A549 (cell line): Measurements from ENCODE around the gene SIDT2. TPM values are rescaled to one million over a fixed set of nuclear protein-coding genes. Genes with fewer than 3 reads are reported as not detected.
"Not testable (repeated sequence)": the region's sequence is repeated elsewhere in the genome, so short reads cannot be mapped to it uniquely, and the experiment has no call there.

Experiments used
- ATAC-seq, 2 experiments: fragments of 200-7000 bp in 1 of 2; fragments of >200 bp in 1 of 2; cut with Nextera tagmentation in 1 of 2; cut with Tn5 transposase in 1 of 2; 3 replicates each; pipeline versions ENCODE4 v1.8.0 to v1.9.1; 2018 to 2020; ENCODE audit warnings: mild to moderate bottlenecking in 1 of 2, moderate library complexity in 1 of 2
- CTCF ChIA-PET: fragments of 300-600 bp; sonication (Branson Sonifier 250); formaldehyde crosslinking; extraction: SDS; loops from one replicate; lab custom pipeline; 2021; ENCODE audit warnings: antibody characterized with exemption, inconsistent platforms; lab: Yijun Ruan, JAX
- POLR2A ChIA-PET: fragments of 350-600 bp; formaldehyde crosslinking; extraction: SDS; loops from one replicate; lab custom pipeline; 2021; ENCODE audit warnings: antibody characterized with exemption, inconsistent platforms; lab: Yijun Ruan, JAX
- DNase-seq, 2 experiments: peaks; one replicate each; pipeline versions ENCODE4 v3.0.0 to v3.0.0-alpha.2; 2011 to 2016; ENCODE audit warnings: low read depth in 1 of 2, low spot score in 1 of 2
- FAIRE-seq: peaks from 2 replicates; lab custom pipeline; 2011; peaks lifted over from hg19 to GRCh38; lab: Jason Lieb, UNC
- H3K27ac ChIP-seq, 2 experiments: fragments of >200 bp; sonication (Bioruptor Twin); formaldehyde crosslinking; 3 replicates each; pipeline ENCODE4 v1.5.1; 2016 to 2017
- H3K4me1 ChIP-seq: fragments of >200 bp; sonication (Bioruptor Twin); formaldehyde crosslinking; 3 replicates; pipeline ENCODE4 v1.6.1; 2016
- H3K4me2 ChIP-seq: fragments of >200 bp; sonication (Bioruptor Twin); formaldehyde crosslinking; 3 replicates; pipeline ENCODE4 v1.6.1; 2016
- H3K4me3 ChIP-seq: fragments of >200 bp; sonication (Bioruptor Twin); formaldehyde crosslinking; 3 replicates; pipeline ENCODE4 v1.5.1; 2016
- H3K9me3 ChIP-seq: fragments of >200 bp; sonication (Bioruptor Twin); formaldehyde crosslinking; 3 replicates; pipeline ENCODE4 v1.6.1; 2016
- CEBPB ChIP-seq, 2 experiments: fragments of >200 bp in 1 of 2; sonication (Bioruptor Twin) in 1 of 2; formaldehyde crosslinking in 1 of 2; IDR thresholded peaks; 2 replicates each; pipeline ENCODE4 v1.6.1; 2012 to 2016
- HEYL ChIP-seq: fragments of 250-450 bp; sonication (Bioruptor Pico); IDR thresholded peaks from 2 replicates; pipeline ENCODE4 v1.8.0; 2021; ENCODE audit warnings: mild to moderate bottlenecking, moderate library complexity
- HOXA7 ChIP-seq: fragments of 250-450 bp; sonication (Bioruptor Pico); IDR thresholded peaks from 2 replicates; pipeline ENCODE4 v1.5.0; 2020; ENCODE audit warnings: mild to moderate bottlenecking, moderate library complexity
- JUN ChIP-seq, 2 experiments: fragments of >200 bp; sonication (Bioruptor Twin); formaldehyde crosslinking; IDR thresholded peaks; 2 replicates in 1 of 2; 3 replicates in 1 of 2; pipeline ENCODE4 v1.6.1; 2016 to 2017
- JUNB ChIP-seq: fragments of >200 bp; sonication (Bioruptor Twin); formaldehyde crosslinking; IDR thresholded peaks from 2 replicates; pipeline ENCODE4 v1.6.1; 2016
- MAFK ChIP-seq: fragments of 450-650 bp; IDR thresholded peaks from 2 replicates; pipeline ENCODE4 v1.6.1; 2014; ENCODE audit not compliant: partially characterized antibody
- NPAS2 ChIP-seq: fragments of 250-450 bp; sonication (Bioruptor Pico); IDR thresholded peaks from 2 replicates; pipeline ENCODE4 v1.8.0; 2022; ENCODE audit warnings: mild to moderate bottlenecking, moderate library complexity, borderline replicate concordance
- POLR2AphosphoS2 ChIP-seq: conservative IDR thresholded peaks from 2 replicates; pipeline ENCODE4 v1.6.1; 2012; ENCODE audit warnings: low read length, improper control_type of control experiment, inconsistent platforms
- RARB ChIP-seq: fragments of 250-450 bp; sonication (Bioruptor Pico); IDR thresholded peaks from 2 replicates; pipeline ENCODE4 v1.8.0; 2021; ENCODE audit warnings: mild to moderate bottlenecking, moderate library complexity
- WGBS: methylation state at CpG from one replicate; pipeline ENCODE4 v1.1.6; 2017; ENCODE audit errors: missing lambda C conversion rate; 5-methylcytosine and 5-hydroxymethylcytosine counted together
- polyA plus RNA-seq, 4 experiments: library from polyadenylated mRNA; depleted of rRNA in 3 of 4; stranded (reverse); fragments of >200 nt; fragmentation: RNase III in 1 of 4; extraction: RNeasy Plus Mini Kit Qiagen cat#74134 plus additional on column Dnase treatment in 1 of 4; gene quantifications; 2 replicates in 3 of 4; 3 replicates in 1 of 4; pipeline ENCODE4 v1.2.3, GENCODE V29; 2011 to 2017
- TF ChIP-seq, protein P1 (sequence below): fragments of 200-600 bp; sonication (generic); IDR thresholded peaks from 2 replicates; pipeline ENCODE4 v1.6.1; 2016; ENCODE audit warnings: antibody characterized with exemption, mild to moderate bottlenecking, moderate library complexity
- TF ChIP-seq, protein P2 (sequence below): IDR thresholded peaks from 2 replicates; pipeline ENCODE4 v1.6.1; 2012; ENCODE audit warnings: low read depth, borderline replicate concordance

SIDT2 gene
- polyA plus RNA-seq, 2 of the 4 experiments (the other 2 are of a cell fraction): 5.9 to 8.5 TPM

DNA sequence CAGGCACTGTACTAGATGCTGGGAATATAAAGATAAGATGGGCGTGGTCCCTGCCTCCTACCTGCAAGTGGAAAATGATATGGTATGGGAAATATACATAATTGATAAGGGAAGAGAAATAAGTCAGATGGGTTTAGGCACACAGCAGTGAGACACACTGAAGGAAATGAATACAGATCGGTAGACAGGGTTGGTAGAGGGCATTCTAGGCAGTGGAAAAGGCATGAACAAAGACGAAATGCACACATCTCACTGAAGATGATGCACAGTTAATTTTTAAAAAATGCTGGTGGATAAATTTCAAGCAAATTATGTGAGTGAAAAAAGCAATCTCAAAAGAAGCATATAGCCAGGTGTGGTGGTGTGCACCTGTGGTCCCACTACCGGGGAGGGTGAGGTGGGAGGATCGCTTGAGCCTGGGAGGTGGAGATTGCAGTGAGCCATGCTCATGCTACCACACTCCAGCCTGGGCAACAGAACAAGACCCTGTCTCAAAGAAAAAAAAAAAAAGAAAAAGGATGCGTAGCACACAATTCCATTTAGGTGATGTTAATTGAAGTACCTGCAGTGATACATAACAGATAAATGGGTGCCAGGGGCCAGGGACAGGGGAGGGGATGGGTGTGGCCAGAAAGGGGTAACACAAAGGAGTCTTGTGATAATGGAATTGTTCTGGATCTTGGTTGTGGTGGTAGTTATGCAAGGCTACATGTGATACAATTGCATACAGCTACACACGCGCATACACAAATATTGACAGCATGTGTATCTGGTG, 31.0 kb downstream of the SIDT2 start:
- POLR2A ChIA-PET, H3K4me3 ChIP-seq, H3K4me1 ChIP-seq, ATAC-seq, DNase-seq, H3K4me2 ChIP-seq, H3K9me3 ChIP-seq, H3K27ac ChIP-seq, FAIRE-seq: not testable (repeated sequence)
- CTCF ChIA-PET: interaction anchor here (0.6 to 2.7 kb wide), 4 partner anchors 10 to 157 kb away, joined by 3 to 10 read pairs (median 6); no protein-coding TSS in a partner anchor
- WGBS: 83% methylated on average over 7 of the region's 8 CpGs

DNA sequence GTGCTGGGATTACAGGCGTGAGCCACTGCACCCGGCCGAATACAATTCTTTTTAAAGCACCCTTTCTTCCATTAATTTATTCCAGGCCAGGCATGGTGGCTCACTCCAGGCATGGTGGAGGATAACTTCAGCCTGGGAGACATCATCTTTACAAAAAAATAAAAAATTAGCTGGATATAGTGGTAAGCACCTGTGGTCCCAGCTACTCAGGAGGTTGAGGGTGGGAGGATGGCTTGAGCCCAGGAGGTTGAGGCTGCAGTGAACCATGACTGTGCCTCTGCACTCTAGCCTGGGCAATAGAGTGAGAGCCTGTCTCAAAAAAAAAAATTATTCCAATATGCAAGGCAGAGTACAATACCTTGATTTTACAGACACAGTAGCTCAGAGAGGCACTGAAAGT, 32.1 kb downstream of the SIDT2 start:
- CTCF ChIA-PET: interaction anchor here (0.9 to 2.7 kb wide), 5 partner anchors 9 to 419 kb away, joined by 3 to 10 read pairs (median 6); partner anchors contain the start of gene APOA5
- Histone ChIP-seq H3K9me3 (no peaks in the 10 kb centered on the region), H3K4me1 (peaks cover 3% of the 10 kb centered on the region; the same call in 1 of the 3 replicates), H3K4me2 (no peak overlapping the region), H3K4me3 (no peak overlapping the region), H3K27ac (no peak overlapping the region)
- FAIRE-seq (no peak), ATAC-seq (no peak), DNase-seq (no peak)
- TF ChIP-seq RARB: no peak
- POLR2A ChIA-PET: no interaction called here
- WGBS: 98% methylated on average over 3 of the region's 3 CpGs

DNA sequence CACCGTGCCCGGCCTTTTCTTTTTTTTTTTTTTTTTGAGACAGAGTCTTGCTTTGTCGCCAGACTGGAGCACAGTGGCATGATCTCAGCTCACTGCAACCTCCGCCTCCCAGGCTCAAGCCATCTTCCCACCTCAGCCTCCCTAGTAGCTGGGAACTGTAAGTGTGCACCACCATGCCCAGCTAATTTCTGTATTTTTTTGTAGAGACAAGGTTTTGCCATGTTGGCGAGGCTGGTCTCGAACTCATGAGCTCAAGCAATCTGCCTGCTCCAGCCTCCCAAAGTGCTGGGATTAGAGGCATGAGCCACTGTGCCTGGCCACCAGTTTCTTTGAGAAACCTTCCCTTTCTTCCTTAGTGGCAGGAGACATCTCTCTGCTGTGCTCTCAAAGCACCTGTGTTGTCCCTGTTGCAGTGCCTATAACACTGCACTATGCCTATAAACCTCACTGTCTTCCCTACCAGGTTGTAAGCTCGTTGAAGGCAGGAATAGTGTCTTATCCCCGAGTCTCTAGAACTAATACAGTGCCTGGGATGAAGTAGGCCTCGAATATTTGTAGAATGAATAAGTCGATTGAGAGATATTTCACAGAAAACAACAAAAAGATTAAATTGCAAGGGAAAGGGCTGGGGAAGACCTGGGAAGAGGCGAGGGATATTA, 34.3 kb downstream of the SIDT2 start:
- FAIRE-seq: no peak
- TF ChIP-seq, protein P1, sequence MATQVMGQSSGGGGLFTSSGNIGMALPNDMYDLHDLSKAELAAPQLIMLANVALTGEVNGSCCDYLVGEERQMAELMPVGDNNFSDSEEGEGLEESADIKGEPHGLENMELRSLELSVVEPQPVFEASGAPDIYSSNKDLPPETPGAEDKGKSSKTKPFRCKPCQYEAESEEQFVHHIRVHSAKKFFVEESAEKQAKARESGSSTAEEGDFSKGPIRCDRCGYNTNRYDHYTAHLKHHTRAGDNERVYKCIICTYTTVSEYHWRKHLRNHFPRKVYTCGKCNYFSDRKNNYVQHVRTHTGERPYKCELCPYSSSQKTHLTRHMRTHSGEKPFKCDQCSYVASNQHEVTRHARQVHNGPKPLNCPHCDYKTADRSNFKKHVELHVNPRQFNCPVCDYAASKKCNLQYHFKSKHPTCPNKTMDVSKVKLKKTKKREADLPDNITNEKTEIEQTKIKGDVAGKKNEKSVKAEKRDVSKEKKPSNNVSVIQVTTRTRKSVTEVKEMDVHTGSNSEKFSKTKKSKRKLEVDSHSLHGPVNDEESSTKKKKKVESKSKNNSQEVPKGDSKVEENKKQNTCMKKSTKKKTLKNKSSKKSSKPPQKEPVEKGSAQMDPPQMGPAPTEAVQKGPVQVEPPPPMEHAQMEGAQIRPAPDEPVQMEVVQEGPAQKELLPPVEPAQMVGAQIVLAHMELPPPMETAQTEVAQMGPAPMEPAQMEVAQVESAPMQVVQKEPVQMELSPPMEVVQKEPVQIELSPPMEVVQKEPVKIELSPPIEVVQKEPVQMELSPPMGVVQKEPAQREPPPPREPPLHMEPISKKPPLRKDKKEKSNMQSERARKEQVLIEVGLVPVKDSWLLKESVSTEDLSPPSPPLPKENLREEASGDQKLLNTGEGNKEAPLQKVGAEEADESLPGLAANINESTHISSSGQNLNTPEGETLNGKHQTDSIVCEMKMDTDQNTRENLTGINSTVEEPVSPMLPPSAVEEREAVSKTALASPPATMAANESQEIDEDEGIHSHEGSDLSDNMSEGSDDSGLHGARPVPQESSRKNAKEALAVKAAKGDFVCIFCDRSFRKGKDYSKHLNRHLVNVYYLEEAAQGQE: no peak
- TF ChIP-seq NPAS2 (CRISPR knock-in tag) (no peak), CEBPB (IDR thresholded peaks at IDR 0.05) (no peak), HOXA7 (CRISPR knock-in tag) (no peak), HEYL (CRISPR knock-in tag) (no peak), JUN (IDR thresholded peaks at IDR 0.05) (no peak), JUNB (no peak), RARB (no peak), POLR2AphosphoS2 (no peak), MAFK (no peak)
- TF ChIP-seq, protein P2, sequence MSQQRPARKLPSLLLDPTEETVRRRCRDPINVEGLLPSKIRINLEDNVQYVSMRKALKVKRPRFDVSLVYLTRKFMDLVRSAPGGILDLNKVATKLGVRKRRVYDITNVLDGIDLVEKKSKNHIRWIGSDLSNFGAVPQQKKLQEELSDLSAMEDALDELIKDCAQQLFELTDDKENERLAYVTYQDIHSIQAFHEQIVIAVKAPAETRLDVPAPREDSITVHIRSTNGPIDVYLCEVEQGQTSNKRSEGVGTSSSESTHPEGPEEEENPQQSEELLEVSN: no peak
- TF ChIP-seq, all 56 proteins: peak for 0
- DNase-seq (no peak), ATAC-seq (no peak)
- Histone ChIP-seq H3K4me3 (no peak overlapping the region), H3K27ac (no peak overlapping the region), H3K9me3 (no peaks in the 10 kb centered on the region), H3K4me2 (no peak overlapping the region), H3K4me1 (no peaks in the 10 kb centered on the region)
- ChIA-PET CTCF (interaction anchor here (1.9 to 2.5 kb wide), 2 partner anchors 10 to 14 kb away, joined by 7 to 13 read pairs; no protein-coding TSS in a partner anchor), POLR2A (no interaction called here)
- WGBS: 83% methylated on average over 11 of the region's 11 CpGs
